GM20000 (cell line): Measurements from ENCODE around the gene HAGHL.

ENCODE experiments used
- DNase-seq: peaks from one replicate; pipeline ENCODE4 v3.0.0; 2012; ENCODE audit warnings: low spot score
- TF ChIP-seq, protein P1 (sequence below): IDR thresholded peaks from 2 replicates; pipeline ENCODE4 v1.5.1; 2012; ENCODE audit warnings: mild to moderate bottlenecking, control low read depth; ENCODE audit errors: extremely low read depth, missing control alignments

HAGHL gene

DNA sequence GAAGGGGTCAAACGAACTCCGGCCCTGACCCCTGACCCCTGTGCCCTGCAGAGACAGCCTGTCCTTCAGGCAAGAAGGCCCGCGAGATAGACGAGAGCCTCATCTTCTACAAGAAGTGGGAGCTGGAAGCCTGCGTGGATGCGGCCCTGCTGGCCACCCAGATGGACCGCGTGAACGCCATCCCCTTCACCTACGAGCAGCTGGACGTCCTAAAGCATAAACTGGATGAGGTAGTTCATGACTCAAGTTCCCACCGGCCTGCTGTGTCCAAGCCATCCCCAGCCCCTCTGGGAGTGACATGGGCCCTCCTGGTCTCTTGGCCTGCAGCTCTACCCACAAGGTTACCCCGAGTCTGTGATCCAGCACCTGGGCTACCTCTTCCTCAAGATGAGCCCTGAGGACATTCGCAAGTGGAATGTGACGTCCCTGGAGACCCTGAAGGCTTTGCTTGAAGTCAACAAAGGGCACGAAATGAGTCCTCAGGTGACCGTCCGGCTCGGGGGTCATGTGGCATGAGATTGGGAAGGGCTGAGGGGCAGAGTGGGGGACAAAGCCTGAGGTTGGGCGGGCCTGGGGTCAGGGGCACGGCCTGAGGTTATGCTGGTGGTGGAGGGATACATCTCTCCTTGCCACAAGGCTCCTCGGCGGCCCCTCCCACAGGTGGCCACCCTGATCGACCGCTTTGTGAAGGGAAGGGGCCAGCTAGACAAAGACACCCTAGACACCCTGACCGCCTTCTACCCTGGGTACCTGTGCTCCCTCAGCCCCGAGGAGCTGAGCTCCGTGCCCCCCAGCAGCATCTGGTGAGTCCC is 39.3 kb downstream of the HAGHL start:
- TF ChIP-seq, protein P1, sequence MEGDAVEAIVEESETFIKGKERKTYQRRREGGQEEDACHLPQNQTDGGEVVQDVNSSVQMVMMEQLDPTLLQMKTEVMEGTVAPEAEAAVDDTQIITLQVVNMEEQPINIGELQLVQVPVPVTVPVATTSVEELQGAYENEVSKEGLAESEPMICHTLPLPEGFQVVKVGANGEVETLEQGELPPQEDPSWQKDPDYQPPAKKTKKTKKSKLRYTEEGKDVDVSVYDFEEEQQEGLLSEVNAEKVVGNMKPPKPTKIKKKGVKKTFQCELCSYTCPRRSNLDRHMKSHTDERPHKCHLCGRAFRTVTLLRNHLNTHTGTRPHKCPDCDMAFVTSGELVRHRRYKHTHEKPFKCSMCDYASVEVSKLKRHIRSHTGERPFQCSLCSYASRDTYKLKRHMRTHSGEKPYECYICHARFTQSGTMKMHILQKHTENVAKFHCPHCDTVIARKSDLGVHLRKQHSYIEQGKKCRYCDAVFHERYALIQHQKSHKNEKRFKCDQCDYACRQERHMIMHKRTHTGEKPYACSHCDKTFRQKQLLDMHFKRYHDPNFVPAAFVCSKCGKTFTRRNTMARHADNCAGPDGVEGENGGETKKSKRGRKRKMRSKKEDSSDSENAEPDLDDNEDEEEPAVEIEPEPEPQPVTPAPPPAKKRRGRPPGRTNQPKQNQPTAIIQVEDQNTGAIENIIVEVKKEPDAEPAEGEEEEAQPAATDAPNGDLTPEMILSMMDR, result no peak
- no peak for DNase-seq

DNA sequence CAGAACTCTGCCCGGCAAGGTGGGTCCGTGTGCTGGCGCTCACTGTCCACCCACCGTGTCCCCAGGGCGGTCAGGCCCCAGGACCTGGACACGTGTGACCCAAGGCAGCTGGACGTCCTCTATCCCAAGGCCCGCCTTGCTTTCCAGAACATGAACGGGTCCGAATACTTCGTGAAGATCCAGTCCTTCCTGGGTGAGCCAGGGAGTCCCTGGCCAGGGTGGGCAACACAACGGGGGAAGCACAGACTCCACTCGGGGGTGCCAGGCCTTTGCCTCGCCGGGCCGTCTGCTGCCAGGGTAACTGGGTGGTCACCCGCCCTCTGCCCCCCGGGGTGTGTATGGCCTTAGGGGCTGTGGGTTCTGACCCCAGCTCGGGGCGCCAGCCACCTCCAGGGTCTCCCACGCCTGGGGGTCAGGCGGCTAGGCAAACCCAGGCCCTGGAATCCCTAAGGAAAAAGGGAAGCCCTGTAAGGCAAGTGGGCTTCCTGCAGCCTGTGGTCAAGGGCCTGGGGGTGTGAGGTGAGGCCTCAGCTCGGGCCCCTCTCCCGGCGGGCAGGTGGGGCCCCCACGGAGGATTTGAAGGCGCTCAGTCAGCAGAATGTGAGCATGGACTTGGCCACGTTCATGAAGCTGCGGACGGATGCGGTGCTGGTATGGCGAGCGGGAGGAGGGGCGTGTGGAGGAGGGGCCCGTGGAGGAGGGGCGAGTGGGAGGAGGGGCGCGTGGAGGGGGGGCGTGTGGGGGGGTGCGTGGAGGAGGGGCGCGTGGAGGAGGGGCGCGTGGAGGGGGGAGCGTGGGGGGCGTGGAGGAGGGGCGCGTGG is 40.1 kb downstream of the HAGHL start:
- TF ChIP-seq, protein P1, result no peak
- DNase-seq, result no peak

DNA sequence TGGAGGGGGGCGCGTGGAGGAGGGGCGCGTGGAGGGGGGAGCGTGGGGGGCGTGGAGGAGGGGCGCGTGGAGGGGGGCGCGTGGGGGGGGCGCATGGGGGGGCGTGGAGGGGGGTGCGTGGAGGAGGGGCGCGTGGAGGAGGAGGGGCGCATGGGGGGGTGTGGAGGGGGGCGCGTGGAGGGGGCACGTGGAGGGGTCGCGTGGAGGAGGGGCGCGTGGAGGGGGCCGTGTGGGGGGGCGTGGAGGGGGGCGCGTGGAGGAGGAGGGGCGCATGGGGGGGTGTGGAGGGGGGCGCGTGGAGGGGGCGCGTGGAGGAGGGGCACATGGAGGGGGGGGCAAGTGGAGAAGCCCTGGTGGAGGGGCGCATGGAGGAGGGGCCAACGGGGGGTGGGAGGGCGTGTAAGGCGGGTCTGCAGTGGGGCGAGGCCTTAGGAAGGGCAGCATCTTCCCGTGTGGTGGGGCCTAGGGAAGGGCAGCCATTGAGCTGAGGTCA is 40.9 kb downstream of the HAGHL start:
- no peak for DNase-seq
- TF ChIP-seq, protein P1, result no peak

DNA sequence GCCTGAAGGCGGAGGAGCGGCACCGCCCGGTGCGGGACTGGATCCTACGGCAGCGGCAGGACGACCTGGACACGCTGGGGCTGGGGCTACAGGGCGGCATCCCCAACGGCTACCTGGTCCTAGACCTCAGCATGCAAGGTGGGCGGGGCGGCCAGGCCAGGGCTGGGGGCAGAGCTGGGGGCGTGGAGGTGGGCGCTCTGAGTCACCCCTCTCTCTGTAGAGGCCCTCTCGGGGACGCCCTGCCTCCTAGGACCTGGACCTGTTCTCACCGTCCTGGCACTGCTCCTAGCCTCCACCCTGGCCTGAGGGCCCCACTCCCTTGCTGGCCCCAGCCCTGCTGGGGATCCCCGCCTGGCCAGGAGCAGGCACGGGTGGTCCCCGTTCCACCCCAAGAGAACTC is 41.5 kb downstream of the HAGHL start:
- no peak for DNase-seq
- TF ChIP-seq, protein P1, result no peak

DNA sequence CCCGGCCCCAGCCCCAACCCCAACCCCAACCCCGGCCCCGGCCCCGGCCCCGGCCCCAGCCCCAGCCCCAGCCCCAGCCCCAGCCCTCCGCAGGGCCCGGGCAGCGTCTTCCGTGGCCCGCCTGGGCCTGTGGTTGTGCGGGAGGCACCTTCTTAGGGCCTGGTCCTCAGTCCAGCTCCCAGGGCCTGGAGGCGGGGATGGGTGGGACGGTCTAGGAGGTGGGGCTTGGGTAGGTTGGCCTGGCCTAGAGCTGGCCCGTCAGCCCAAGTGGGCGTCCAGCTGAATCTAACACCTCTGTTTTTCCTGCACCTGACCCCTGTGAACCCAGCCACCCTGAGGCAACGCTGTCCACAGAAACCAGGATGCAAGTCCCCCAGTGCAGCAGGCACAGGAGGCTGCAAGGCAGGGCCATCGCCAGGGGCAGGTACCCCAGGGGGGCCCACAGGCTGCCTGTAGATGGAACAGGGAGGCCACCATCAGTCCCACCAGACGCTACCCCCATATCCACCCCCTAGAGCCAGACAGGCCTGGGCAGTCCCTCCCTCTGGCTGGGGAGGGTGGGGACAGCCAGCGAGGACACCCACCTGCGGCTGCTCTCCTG is 42.4 kb downstream of the HAGHL start:
- TF ChIP-seq, protein P1, result no peak
- no peak for DNase-seq

DNA sequence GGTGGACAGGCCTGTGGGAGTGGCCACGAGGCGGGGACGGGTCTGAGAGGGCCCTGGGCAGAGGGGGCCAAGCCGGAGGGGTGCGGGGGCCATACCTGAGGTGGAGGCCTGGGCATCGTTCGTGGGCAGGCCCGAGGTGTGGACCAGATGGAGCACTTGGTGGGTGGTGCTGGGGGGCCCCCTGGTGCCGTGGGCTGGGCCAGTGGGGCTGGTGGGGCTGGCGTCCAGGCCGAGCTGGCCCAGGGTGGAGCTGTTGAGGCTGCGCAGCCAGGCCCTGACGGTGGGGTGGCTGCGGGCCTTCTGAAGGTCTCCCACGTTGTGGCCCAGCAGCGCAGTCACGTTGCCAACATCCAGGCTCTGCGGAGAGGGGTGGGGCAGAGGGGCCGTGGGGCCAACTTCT is 43.0 kb downstream of the HAGHL start:
- DNase-seq, result no peak
- TF ChIP-seq, protein P1, result no peak

DNA sequence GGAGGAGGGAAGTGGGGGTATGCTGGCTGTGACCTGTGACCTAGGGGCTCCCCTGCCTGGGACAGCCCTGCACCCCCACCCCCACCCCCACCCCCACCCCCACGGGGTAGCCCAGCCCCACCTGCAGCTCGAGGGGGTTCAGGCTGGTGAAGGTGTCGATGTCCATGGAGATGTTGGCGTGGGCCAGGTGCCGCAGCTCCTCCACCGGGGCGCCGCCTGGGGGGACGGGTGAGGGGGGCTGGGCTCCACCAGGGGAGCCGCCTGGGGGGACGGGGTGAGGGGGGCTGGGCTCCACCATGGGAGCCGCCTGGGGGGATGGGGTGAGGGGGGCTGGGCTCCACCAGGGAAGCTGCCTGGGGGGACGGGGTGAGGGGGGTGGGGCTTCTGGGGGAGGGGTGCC is 43.5 kb downstream of the HAGHL start:
- TF ChIP-seq, protein P1, result no peak
- DNase-seq, result no peak
